HEK293 (cell line): ENCODE results near the gene ANTXR1.

Source experiments
- CTCF ChIA-PET: fragments of 350-600 bp; formaldehyde crosslinking; extraction: SDS; loops from one replicate; lab custom pipeline; 2021; ENCODE audit warnings: antibody characterized with exemption; lab: Yijun Ruan, JAX
- POLR2A ChIA-PET: fragments of 300-600 bp; formaldehyde crosslinking; extraction: SDS; loops from one replicate; lab custom pipeline; 2020; ENCODE audit warnings: antibody characterized with exemption, inconsistent platforms; lab: Yijun Ruan, JAX
- H3K27ac ChIP-seq: fragments of 200-500 bp; sonication (Bioruptor generic); 2 replicates; pipeline ENCODE4 v1.5.1; 2014; ENCODE audit warnings: low read depth, low read length, control low read depth, inconsistent platforms; ENCODE audit errors: extremely low read depth
- H3K36me3 ChIP-seq, 2 experiments: fragments of 200-500 bp in 1 of 2; sonication (Bioruptor generic) in 1 of 2; 1 replicate in 1 of 2; 2 replicates in 1 of 2; pipeline ENCODE4 v1.5.1; 2014 to 2017; ENCODE audit warnings: inconsistent platforms in 2 of 2, low read length in 2 of 2; ENCODE audit not compliant: control insufficient read depth in 2 of 2, insufficient read depth in 1 of 2
- H3K4me1 ChIP-seq: fragments of 200-500 bp; sonication (Bioruptor generic); 2 replicates; pipeline ENCODE4 v1.5.1; 2014; ENCODE audit warnings: mild to moderate bottlenecking, low read length, inconsistent platforms; ENCODE audit not compliant: control insufficient read depth, insufficient read depth
- H3K4me3 ChIP-seq: 2 replicates; pipeline ENCODE4 v1.5.1; 2011; ENCODE audit warnings: low read depth, mild to moderate bottlenecking, control low read depth, low read length, moderate library complexity
- H3K9me3 ChIP-seq: fragments of 200-500 bp; sonication (Bioruptor generic); 2 replicates; pipeline ENCODE4 v1.5.1; 2014; ENCODE audit warnings: low read depth, low read length, inconsistent platforms; ENCODE audit not compliant: control insufficient read depth, insufficient read depth
- GLIS2 ChIP-seq: fragments of 450-650 bp; formaldehyde crosslinking; IDR thresholded peaks from 2 replicates; pipeline ENCODE4 v1.5.1; 2016; ENCODE audit warnings: missing biosample characterization, missing genetic modification characterization
- HOXD13 ChIP-seq: sonication (generic); formaldehyde crosslinking; IDR thresholded peaks from 2 replicates; pipeline ENCODE4 v1.8.0; 2022; ENCODE audit warnings: missing genetic modification reagents, borderline replicate concordance
- KLF17 ChIP-seq: fragments of 450-650 bp; formaldehyde crosslinking; IDR thresholded peaks from 2 replicates; pipeline ENCODE4 v1.5.1; 2016; ENCODE audit warnings: missing biosample characterization, missing genetic modification characterization
- KLF9 ChIP-seq: fragments of 450-650 bp; formaldehyde crosslinking; IDR thresholded peaks from 2 replicates; pipeline ENCODE4 v1.5.1; 2016; ENCODE audit warnings: missing biosample characterization, missing genetic modification characterization, low read depth
- RBAK ChIP-seq: fragments of 450-650 bp; formaldehyde crosslinking; IDR thresholded peaks from 2 replicates; pipeline ENCODE4 v1.5.1; 2016; ENCODE audit warnings: missing biosample characterization, missing genetic modification characterization
- REPIN1 ChIP-seq: fragments of 450-650 bp; formaldehyde crosslinking; IDR thresholded peaks from 2 replicates; pipeline ENCODE4 v1.5.1; 2017; ENCODE audit warnings: missing biosample characterization, missing genetic modification characterization, low read depth
- SALL2 ChIP-seq: fragments of 450-650 bp; formaldehyde crosslinking; IDR thresholded peaks from 2 replicates; pipeline ENCODE4 v1.5.0; 2017; ENCODE audit warnings: missing biosample characterization, mild to moderate bottlenecking, missing genetic modification characterization, borderline replicate concordance
- SETDB1 ChIP-seq: IDR thresholded peaks from one replicate; pipeline ENCODE4 v1.6.1; 2017; ENCODE audit warnings: mild to moderate bottlenecking, low read length, moderate library complexity, mixed read lengths; ENCODE audit not compliant: insufficient read length
- SP2 ChIP-seq: fragments of 450-650 bp; formaldehyde crosslinking; IDR thresholded peaks from 2 replicates; pipeline ENCODE4 v1.5.1; 2016; ENCODE audit warnings: missing biosample characterization, missing genetic modification characterization
- ZBTB8A ChIP-seq: fragments of 450-650 bp; formaldehyde crosslinking; IDR thresholded peaks from 2 replicates; pipeline ENCODE4 v1.5.1; 2016; ENCODE audit warnings: missing biosample characterization, missing genetic modification characterization
- ZFP37 ChIP-seq: fragments of 450-650 bp; formaldehyde crosslinking; IDR thresholded peaks from 2 replicates; pipeline ENCODE4 v1.5.1; 2016; ENCODE audit warnings: missing biosample characterization, missing genetic modification characterization
- ZNF157 ChIP-seq: fragments of 450-650 bp; formaldehyde crosslinking; IDR thresholded peaks from 2 replicates; pipeline ENCODE4 v1.5.1; 2016; ENCODE audit warnings: missing biosample characterization, missing genetic modification characterization
- ZNF248 ChIP-seq: fragments of 450-650 bp; formaldehyde crosslinking; IDR thresholded peaks from 2 replicates; pipeline ENCODE4 v1.5.1; 2017; ENCODE audit warnings: missing biosample characterization, missing genetic modification characterization
- ZNF302 ChIP-seq: fragments of 450-650 bp; formaldehyde crosslinking; IDR thresholded peaks from 2 replicates; pipeline ENCODE4 v1.5.1; 2016; ENCODE audit warnings: missing biosample characterization, missing genetic modification characterization, low read depth
- ZNF354C ChIP-seq: fragments of 450-650 bp; formaldehyde crosslinking; IDR thresholded peaks from 2 replicates; pipeline ENCODE4 v1.5.1; 2016; ENCODE audit warnings: missing biosample characterization, missing genetic modification characterization, low read depth, borderline replicate concordance
- ZNF366 ChIP-seq: fragments of 450-650 bp; formaldehyde crosslinking; conservative IDR thresholded peaks from 2 replicates; pipeline ENCODE4 v1.5.1; 2016; ENCODE audit warnings: missing biosample characterization, missing genetic modification characterization
- ZNF488 ChIP-seq: fragments of 450-650 bp; formaldehyde crosslinking; IDR thresholded peaks from 2 replicates; pipeline ENCODE4 v1.5.1; 2016; ENCODE audit warnings: missing biosample characterization, missing genetic modification characterization
- ZNF518A ChIP-seq: fragments of 450-650 bp; formaldehyde crosslinking; conservative IDR thresholded peaks from 2 replicates; pipeline ENCODE4 v1.5.1; 2016; ENCODE audit warnings: low read depth, missing biosample characterization, missing genetic modification characterization
- ZNF561 ChIP-seq: fragments of 450-650 bp; IDR thresholded peaks from 2 replicates; pipeline ENCODE4 v1.5.1; 2018; ENCODE audit warnings: missing biosample characterization, missing genetic modification characterization, borderline replicate concordance
- ZNF580 ChIP-seq: fragments of 450-650 bp; formaldehyde crosslinking; IDR thresholded peaks from 2 replicates; pipeline ENCODE4 v1.5.1; 2016; ENCODE audit warnings: missing biosample characterization, missing genetic modification characterization
- ZNF596 ChIP-seq: fragments of 450-650 bp; IDR thresholded peaks from 2 replicates; pipeline ENCODE4 v1.5.0; 2018; ENCODE audit warnings: missing biosample characterization, mild to moderate bottlenecking, missing genetic modification characterization, moderate library complexity
- ZNF654 ChIP-seq: fragments of 450-650 bp; formaldehyde crosslinking; IDR thresholded peaks from 2 replicates; pipeline ENCODE4 v1.5.1; 2016; ENCODE audit warnings: low read depth, missing biosample characterization, missing genetic modification characterization
- ZNF704 ChIP-seq: fragments of 450-650 bp; formaldehyde crosslinking; IDR thresholded peaks from 2 replicates; pipeline ENCODE4 v1.5.1; 2016; ENCODE audit warnings: missing biosample characterization, missing genetic modification characterization
- ZNF785 ChIP-seq: fragments of 450-650 bp; formaldehyde crosslinking; IDR thresholded peaks from 2 replicates; pipeline ENCODE4 v1.5.1; 2016; ENCODE audit warnings: missing biosample characterization, missing genetic modification characterization
- ZNF837 ChIP-seq: fragments of 450-650 bp; formaldehyde crosslinking; IDR thresholded peaks from 2 replicates; pipeline ENCODE4 v1.5.1; 2016; ENCODE audit warnings: missing biosample characterization, missing genetic modification characterization

The ANTXR1 gene

GRCh38 chr2:69062307-69062962 lies 49.5 kb downstream of the ANTXR1 start:
- no peak overlapping the region for H3K27ac ChIP-seq

GRCh38 chr2:69065735-69066336 lies 52.9 kb downstream of the ANTXR1 start:
- POLR2A ChIA-PET = no interaction called here
- H3K36me3 ChIP-seq = peaks cover 0 to 3% of the 10 kb centered on the region in 2 experiments; a peak in 1 of 3 replicates
- H3K4me3 ChIP-seq = no peak overlapping the region
- TF ChIP-seq REPIN1 (tag by site-specific recombination) (no peak), ZNF785 (tag by site-specific recombination) (no peak), ZNF580 (no peak), KLF17 (no peak), KLF9 (no peak), ZNF366 (tag by site-specific recombination) (no peak), ZNF354C (no peak), ZNF518A (tag by site-specific recombination) (no peak)
- CTCF ChIA-PET = interaction anchor here (0.6 kb wide), 1 partner anchor 84 kb away, joined by 6 read pairs; no protein-coding TSS in a partner anchor
- no peaks in the 10 kb centered on the region for H3K9me3 ChIP-seq
- H3K27ac ChIP-seq = no peak overlapping the region
- no peaks in the 10 kb centered on the region for H3K4me1 ChIP-seq

More at GRCh38 chr2:69062307-69062962, 49.5 kb downstream of the ANTXR1 start:
- TF ChIP-seq HOXD13 (CRISPR knock-in tag) = no peak
- TF ChIP-seq ZNF596 (tag by site-specific recombination) = no peak
- TF ChIP-seq SP2 = no peak
- no peak for TF ChIP-seq GLIS2 (tag by site-specific recombination)
- no peak for TF ChIP-seq ZNF248
- no peak for TF ChIP-seq SETDB1
- TF ChIP-seq ZNF561 = no peak
- TF ChIP-seq ZFP37 (tag by site-specific recombination) = no peak
- TF ChIP-seq ZNF837 (tag by site-specific recombination) = no peak
- no peak for TF ChIP-seq ZNF654 (tag by site-specific recombination)
- TF ChIP-seq ZBTB8A (tag by site-specific recombination) = no peak
- no peak for TF ChIP-seq SALL2 (tag by site-specific recombination)
- no peak for TF ChIP-seq ZNF704 (tag by site-specific recombination)
- TF ChIP-seq RBAK = no peak
- no peak for TF ChIP-seq KLF17
- no peak for TF ChIP-seq ZNF785 (tag by site-specific recombination)
- TF ChIP-seq ZNF488 = no peak
- TF ChIP-seq ZNF302 (tag by site-specific recombination) = no peak
- TF ChIP-seq ZNF157 (tag by site-specific recombination) = no peak
- H3K4me1 ChIP-seq = no peaks in the 10 kb centered on the region
- ChIA-PET CTCF (no interaction called here), POLR2A (no interaction called here)
- no peaks in the 10 kb centered on the region for H3K9me3 ChIP-seq
- H3K4me3 ChIP-seq = no peak overlapping the region
- H3K36me3 ChIP-seq = no peaks in the 10 kb centered on the region
